ENCODE data around the gene APOA4.

The APOA4 gene

GRCh38 chr11:116822575-116822974 lies 529 bp downstream of the APOA4 start:
- TF ChIP-seq CTCF (IDR thresholded peaks at IDR 0.05; ENCODE audit: extremely low read depth, missing control alignments) = no peak
- no peak for DNase-seq (ENCODE audit: low spot score)

- DNase-seq (ENCODE audit: low spot score) = no peak
These were observed 1.8 kb downstream of the APOA4 start for GRCh38 chr11:116821050-116821918.

GRCh38 chr11:116819049-116819448 lies 4.1 kb downstream of the APOA4 start:
- no peak for DNase-seq (ENCODE audit: low spot score)
- no peak for TF ChIP-seq CTCF (IDR thresholded peaks at IDR 0.05; ENCODE audit: extremely low read depth, missing control alignments)

More at GRCh38 chr11:116821050-116821918, 1.8 kb downstream of the APOA4 start:
- no peak for TF ChIP-seq CTCF (IDR thresholded peaks at IDR 0.05; ENCODE audit: extremely low read depth, missing control alignments)

- TF ChIP-seq CTCF (IDR thresholded peaks at IDR 0.05; ENCODE audit: extremely low read depth, missing control alignments) = no peak
- DNase-seq (ENCODE audit: low spot score) = no peak
These were observed 8.6 kb downstream of the APOA4 start for GRCh38 chr11:116814502-116814901.

GRCh38 chr11:116813781-116814471 lies 9.2 kb downstream of the APOA4 start:
- no peak for DNase-seq (ENCODE audit: low spot score)
- no peak for TF ChIP-seq CTCF (IDR thresholded peaks at IDR 0.05; ENCODE audit: extremely low read depth, missing control alignments)

GRCh38 chr11:116813170-116813569 lies 9.9 kb downstream of the APOA4 start:
- no peak for TF ChIP-seq CTCF (IDR thresholded peaks at IDR 0.05; ENCODE audit: extremely low read depth, missing control alignments)
- no peak for DNase-seq (ENCODE audit: low spot score)

GRCh38 chr11:116812109-116812508 lies 11.0 kb downstream of the APOA4 start:
- DNase-seq (ENCODE audit: low spot score) = no peak
- TF ChIP-seq CTCF (IDR thresholded peaks at IDR 0.05; ENCODE audit: extremely low read depth, missing control alignments) = no peak

Measured in GM20000 (cell line).